ENCODE data around the gene CCSER2.

CCSER2 gene

DNA sequence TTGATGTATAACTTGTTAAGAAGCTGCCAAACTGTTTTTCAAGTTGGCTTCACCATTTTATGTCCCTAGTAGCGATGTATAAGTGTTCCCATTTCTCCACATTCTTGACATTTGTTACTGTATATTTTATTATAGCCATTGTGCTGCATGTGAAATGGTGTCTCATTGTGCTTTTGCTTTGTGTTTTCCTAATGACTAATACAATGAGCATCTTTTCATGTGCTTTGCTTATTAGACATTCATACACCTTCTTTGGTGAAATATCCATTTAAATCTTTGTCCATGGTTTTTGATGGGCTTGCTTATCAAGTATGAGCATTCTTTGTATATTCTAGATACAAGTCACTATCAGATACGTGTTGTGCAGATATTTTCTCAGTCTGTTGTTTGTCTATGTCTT lies 203.0 kb downstream of the CCSER2 start:
- ATAC-seq (replicated peaks) (no peak), DNase-seq (no peak)
- Mint-ChIP-seq H3K36me3 (ENCODE audit: insufficient read depth) (no peaks in the 10 kb centered on the region), H3K27ac (no peak overlapping the region), H3K4me3 (no peak overlapping the region), H3K4me1 (ENCODE audit: low read depth in 2 of 2) (no peaks in the 10 kb centered on the region), H3K27me3 (peaks cover 0 to 35% of the 10 kb centered on the region in 2 donors), H3K9me3 (peaks cover 0 to 4% of the 10 kb centered on the region in 2 donors)

DNA sequence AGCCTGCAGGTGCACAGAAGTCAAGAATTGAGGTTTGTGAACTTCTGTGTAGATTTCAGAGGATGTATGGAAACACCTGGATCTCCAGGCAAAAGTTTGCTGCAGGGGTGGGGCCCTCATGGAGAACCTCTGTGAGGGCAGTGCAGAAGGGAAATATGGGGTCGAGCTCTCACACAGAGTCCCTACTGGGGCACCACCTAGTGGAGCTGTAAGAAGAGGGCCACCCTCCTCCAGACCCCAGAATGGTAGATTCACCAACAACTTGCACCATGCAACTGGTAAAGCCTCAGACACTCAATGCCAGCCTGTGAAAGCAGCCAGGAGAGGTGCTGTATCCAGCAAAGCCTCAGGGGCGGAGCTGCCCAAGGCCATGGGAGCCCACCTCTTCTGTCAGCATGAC lies 205.8 kb downstream of the CCSER2 start:
- H3K4me3 Mint-ChIP-seq: no peak overlapping the region
- no peak overlapping the region for H3K27ac Mint-ChIP-seq

DNA sequence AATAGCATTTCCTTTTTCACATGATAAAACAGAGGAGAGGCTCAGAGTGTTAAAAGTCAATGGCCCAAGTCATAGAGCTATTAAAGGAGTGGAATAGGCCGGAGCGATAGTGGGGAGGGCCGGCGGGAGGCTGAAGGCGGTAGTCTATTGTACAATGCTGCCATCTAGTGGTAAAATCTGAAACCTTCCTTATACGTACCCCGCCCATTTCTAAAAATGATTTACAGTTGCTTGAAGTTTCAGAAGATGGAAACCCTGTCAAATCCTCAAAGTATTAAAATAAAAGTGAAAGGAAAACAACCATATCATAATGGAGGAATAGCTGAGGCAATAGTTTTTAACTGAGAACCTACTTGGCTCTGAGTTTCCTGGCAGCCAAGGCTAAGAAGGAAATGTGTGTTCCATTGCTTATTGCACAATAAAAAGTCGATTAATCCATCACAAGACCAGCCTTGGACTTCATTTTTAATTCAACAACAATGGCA lies 209.1 kb downstream of the CCSER2 start:
- H3K4me1 Mint-ChIP-seq (ENCODE audit: low read depth in 2 of 2): peaks cover 9 to 16% of the 10 kb centered on the region in 2 donors
- no peak overlapping the region for H3K27ac Mint-ChIP-seq
- H3K36me3 Mint-ChIP-seq (ENCODE audit: insufficient read depth): peaks cover 3% of the 10 kb centered on the region
- ATAC-seq (replicated peaks) (peak; percentile 81), DNase-seq (peak; percentile 30 to 41 (median 37))
- no peaks in the 10 kb centered on the region for H3K9me3 Mint-ChIP-seq
- no peak overlapping the region for H3K4me3 Mint-ChIP-seq
- H3K27me3 Mint-ChIP-seq: peaks cover 25 to 75% of the 10 kb centered on the region in 2 donors

More for the DNA sequence above, 205.8 kb downstream of the CCSER2 start:
- no peaks in the 10 kb centered on the region for H3K9me3 Mint-ChIP-seq
- peaks cover 5 to 42% of the 10 kb centered on the region in 2 donors for H3K27me3 Mint-ChIP-seq
- no peak for DNase-seq
- H3K36me3 Mint-ChIP-seq (ENCODE audit: insufficient read depth): no peaks in the 10 kb centered on the region
- peaks cover 3 to 6% of the 10 kb centered on the region in 2 donors for H3K4me1 Mint-ChIP-seq (ENCODE audit: low read depth in 2 of 2)
- ATAC-seq (replicated peaks): no peak

- peaks cover 30 to 75% of the 10 kb centered on the region in 2 donors for H3K27me3 Mint-ChIP-seq
- H3K4me1 Mint-ChIP-seq (ENCODE audit: low read depth in 2 of 2): peaks cover 9 to 16% of the 10 kb centered on the region in 2 donors
- no peaks in the 10 kb centered on the region for H3K9me3 Mint-ChIP-seq
- peaks cover 3% of the 10 kb centered on the region for H3K36me3 Mint-ChIP-seq (ENCODE audit: insufficient read depth)
- DNase-seq (no peak), ATAC-seq (replicated peaks) (no peak)
- no peak overlapping the region for H3K4me3 Mint-ChIP-seq
- H3K27ac Mint-ChIP-seq: no peak overlapping the region
Measured at GRCh38 chr10:84538036-84538435, 209.6 kb downstream of the CCSER2 start.

DNA sequence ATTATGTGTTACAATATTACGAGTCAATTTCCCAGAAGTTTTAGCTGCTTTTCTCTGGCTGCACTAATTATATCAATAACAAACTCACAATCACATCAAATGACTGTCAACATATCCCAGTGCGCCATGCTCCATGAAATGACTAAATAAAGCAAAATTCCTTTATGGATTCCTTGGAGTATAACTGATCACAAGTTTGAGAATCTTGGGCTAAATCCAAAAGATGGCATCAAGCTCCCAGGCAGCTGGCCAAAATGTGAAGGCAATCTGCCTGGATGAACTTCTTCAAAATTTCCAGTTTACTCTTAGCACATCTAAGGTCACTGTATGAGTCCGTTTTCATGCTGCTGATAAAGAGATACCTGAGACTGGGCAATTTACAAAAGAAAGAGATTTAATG lies 210.8 kb downstream of the CCSER2 start:
- Mint-ChIP-seq H3K4me1 (ENCODE audit: low read depth in 2 of 2) (peaks cover 9 to 16% of the 10 kb centered on the region in 2 donors), H3K4me3 (no peak overlapping the region), H3K36me3 (ENCODE audit: insufficient read depth) (peaks cover 3% of the 10 kb centered on the region), H3K27ac (no peak overlapping the region), H3K9me3 (no peaks in the 10 kb centered on the region), H3K27me3 (peaks cover 33 to 75% of the 10 kb centered on the region in 2 donors)
- no peak for ATAC-seq (replicated peaks)
- DNase-seq: no peak

GRCh38 chr10:84540022-84540616 lies 211.7 kb downstream of the CCSER2 start:
- Mint-ChIP-seq H3K9me3 (no peaks in the 10 kb centered on the region), H3K36me3 (ENCODE audit: insufficient read depth) (peaks cover 3% of the 10 kb centered on the region), H3K4me3 (peak overlapping the region in 1 of 2 donors; percentile 75), H3K27ac (no peak overlapping the region), H3K27me3 (peaks cover 33 to 73% of the 10 kb centered on the region in 2 donors), H3K4me1 (ENCODE audit: low read depth in 2 of 2) (peaks cover 9 to 16% of the 10 kb centered on the region in 2 donors)
- no peak for ATAC-seq (replicated peaks)
- DNase-seq: no peak

DNA sequence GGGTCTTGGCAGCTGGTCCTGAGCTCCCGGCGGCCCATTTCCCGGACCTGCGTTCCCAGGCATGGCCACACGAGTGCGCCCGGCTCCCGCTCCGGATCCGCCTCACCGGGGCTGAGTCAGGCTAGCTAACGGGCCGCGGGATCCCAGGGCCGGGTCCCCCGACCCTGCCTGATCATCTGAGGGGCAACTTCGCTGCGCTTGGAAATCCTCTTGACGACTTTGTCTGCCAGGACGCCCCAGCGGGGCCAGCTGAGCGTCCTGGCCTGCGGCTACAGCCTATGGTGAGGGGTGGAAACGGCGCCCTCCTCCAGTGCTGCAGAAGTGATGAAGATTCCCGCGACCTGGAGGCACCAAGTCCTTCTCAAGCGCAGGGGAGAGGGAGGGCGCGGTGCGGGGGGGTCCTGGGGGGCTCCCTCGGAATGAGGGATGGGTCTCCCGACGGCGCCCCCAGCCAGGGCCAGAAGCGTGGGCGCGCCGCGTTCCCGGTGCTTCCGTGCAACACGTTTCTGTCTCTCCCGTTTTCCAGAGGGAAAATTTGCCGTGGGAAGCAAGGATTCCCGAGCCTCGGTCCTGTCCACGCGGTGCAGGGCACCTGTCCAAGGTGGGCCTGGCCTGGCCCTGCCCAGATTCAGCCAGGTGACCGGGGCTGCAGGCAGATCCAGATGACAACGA lies 212.4 kb downstream of the CCSER2 start:
- ATAC-seq (replicated peaks): peak; percentile 77
- peak overlapping the region in 1 of 2 donors; percentile 29 for H3K27ac Mint-ChIP-seq

DNA sequence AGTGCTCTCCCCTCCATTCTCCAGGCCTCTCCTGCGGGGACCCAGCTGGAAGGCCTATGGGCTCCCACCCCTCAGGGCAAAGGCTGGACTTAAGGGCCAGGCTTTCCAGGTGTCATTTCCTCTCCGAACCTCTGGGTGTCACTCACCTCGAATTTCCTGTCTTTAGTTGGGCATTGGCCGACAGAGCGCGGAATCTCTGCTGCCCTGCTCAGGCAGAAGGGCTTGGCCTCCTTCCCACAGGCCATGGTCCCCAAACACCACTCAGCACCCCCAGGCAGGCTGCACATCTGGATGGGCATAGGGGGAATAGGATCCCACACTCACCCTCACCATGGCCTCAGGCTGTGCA lies 212.9 kb downstream of the CCSER2 start:
- Mint-ChIP-seq H3K27me3 (peaks cover 35 to 64% of the 10 kb centered on the region in 2 donors), H3K9me3 (no peaks in the 10 kb centered on the region), H3K36me3 (ENCODE audit: insufficient read depth) (peaks cover 3% of the 10 kb centered on the region), H3K4me1 (ENCODE audit: low read depth in 2 of 2) (peaks cover 9 to 16% of the 10 kb centered on the region in 2 donors), H3K4me3 (peak overlapping the region; percentile 67 to 75), H3K27ac (peak overlapping the region in 1 of 2 donors; percentile 29)
- no peak for DNase-seq
- no peak for ATAC-seq (replicated peaks)

More for the DNA sequence above, 212.4 kb downstream of the CCSER2 start:
- H3K27me3 Mint-ChIP-seq: peaks cover 33 to 67% of the 10 kb centered on the region in 2 donors
- peak; percentile 52 to 73 (median 56) for DNase-seq
- peaks cover 3% of the 10 kb centered on the region for H3K36me3 Mint-ChIP-seq (ENCODE audit: insufficient read depth)
- no peaks in the 10 kb centered on the region for H3K9me3 Mint-ChIP-seq
- H3K4me1 Mint-ChIP-seq (ENCODE audit: low read depth in 2 of 2): peaks cover 9 to 16% of the 10 kb centered on the region in 2 donors
- peak overlapping the region; percentile 67 to 75 for H3K4me3 Mint-ChIP-seq

GRCh38 chr10:84542522-84543490 lies 214.4 kb downstream of the CCSER2 start:
- H3K27me3 Mint-ChIP-seq: peaks cover 40 to 71% of the 10 kb centered on the region in 2 donors
- no peak for ATAC-seq (replicated peaks)
- peaks cover 3% of the 10 kb centered on the region for H3K36me3 Mint-ChIP-seq (ENCODE audit: insufficient read depth)

DNA sequence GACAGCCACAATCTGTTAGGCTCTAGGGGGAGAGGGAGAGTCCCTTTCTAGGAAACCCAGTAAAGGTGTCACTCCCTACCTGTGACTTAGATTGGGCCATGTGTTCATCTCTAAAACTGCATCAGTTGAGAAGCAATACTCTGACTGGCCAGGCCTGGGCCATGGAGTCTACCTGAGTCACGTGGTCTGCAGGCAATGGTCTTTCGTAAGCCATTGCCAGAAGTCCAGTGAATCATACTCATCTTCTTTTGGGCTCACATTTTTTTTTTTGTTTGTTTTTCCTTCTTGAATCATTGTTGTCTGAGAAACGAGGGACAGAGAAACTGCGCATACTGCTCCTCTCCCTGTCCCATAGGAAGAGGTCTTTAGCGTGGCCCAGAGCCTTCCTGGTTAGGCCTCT lies 215.6 kb downstream of the CCSER2 start:
- Mint-ChIP-seq H3K4me1 (ENCODE audit: low read depth in 2 of 2) (peaks cover 6 to 9% of the 10 kb centered on the region in 2 donors), H3K36me3 (ENCODE audit: insufficient read depth) (peaks cover 3% of the 10 kb centered on the region), H3K27me3 (peaks cover 46 to 77% of the 10 kb centered on the region in 2 donors), H3K9me3 (no peaks in the 10 kb centered on the region), H3K4me3 (no peak overlapping the region), H3K27ac (no peak overlapping the region)
- ATAC-seq (replicated peaks) (no peak), DNase-seq (no peak)

More at GRCh38 chr10:84542522-84543490, 214.4 kb downstream of the CCSER2 start:
- no peak for DNase-seq
- Mint-ChIP-seq H3K4me3 (no peak overlapping the region), H3K4me1 (ENCODE audit: low read depth in 2 of 2) (peaks cover 6 to 9% of the 10 kb centered on the region in 2 donors), H3K27ac (no peak overlapping the region), H3K9me3 (no peaks in the 10 kb centered on the region)

DNA sequence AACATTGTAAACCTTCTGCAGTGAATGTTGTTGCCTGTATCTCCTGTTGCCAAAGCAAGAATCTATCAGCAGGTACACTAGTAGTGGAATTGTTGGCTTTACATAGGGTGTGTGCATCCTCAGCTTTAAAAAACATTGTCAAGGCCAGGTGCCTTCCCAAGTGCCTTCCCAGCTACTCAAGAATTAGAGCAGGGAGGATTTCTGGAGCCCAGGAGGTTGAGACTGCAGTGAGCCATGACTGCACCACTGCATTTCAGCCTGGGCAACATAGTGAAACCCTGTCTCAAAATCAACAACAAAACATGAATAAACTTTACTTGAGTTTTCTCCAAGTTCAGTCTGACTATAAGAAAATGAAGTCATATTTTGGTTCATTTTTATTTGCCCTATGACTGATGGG lies 217.3 kb downstream of the CCSER2 start:
- Mint-ChIP-seq H3K9me3 (no peaks in the 10 kb centered on the region), H3K27ac (no peak overlapping the region), H3K4me3 (no peak overlapping the region), H3K4me1 (ENCODE audit: low read depth in 2 of 2) (peaks cover 4 to 7% of the 10 kb centered on the region in 2 donors), H3K27me3 (peaks cover 46 to 77% of the 10 kb centered on the region in 2 donors), H3K36me3 (ENCODE audit: insufficient read depth) (peaks cover 3% of the 10 kb centered on the region)
- DNase-seq (no peak), ATAC-seq (replicated peaks) (no peak)

DNA sequence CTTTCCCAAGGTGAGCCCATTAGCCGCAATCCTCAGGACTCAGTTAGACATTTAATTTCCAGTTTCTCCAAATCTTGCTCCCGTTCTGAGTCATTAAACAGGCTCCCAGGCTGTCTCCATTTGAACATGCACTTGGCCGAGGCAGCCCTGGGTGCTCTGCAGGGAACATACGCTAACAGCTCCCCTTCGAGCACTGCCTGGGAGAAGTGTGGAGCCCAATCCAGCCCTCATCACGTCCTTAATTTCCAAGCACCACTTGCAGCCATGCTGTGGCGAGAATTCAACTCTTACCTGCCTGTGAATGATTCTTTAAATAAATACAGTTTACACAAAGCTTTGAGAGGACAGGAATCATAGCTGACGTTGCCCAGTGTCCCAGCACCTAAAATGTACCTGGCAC lies 218.2 kb downstream of the CCSER2 start:
- H3K4me3 Mint-ChIP-seq: no peak overlapping the region
- peaks cover 46 to 73% of the 10 kb centered on the region in 2 donors for H3K27me3 Mint-ChIP-seq
- H3K27ac Mint-ChIP-seq: no peak overlapping the region
- H3K9me3 Mint-ChIP-seq: no peaks in the 10 kb centered on the region
- no peaks in the 10 kb centered on the region for H3K4me1 Mint-ChIP-seq (ENCODE audit: low read depth in 2 of 2)
- ATAC-seq (replicated peaks): no peak
- H3K36me3 Mint-ChIP-seq (ENCODE audit: insufficient read depth): no peaks in the 10 kb centered on the region
- DNase-seq: no peak

GRCh38 chr10:84547616-84548015 lies 219.2 kb downstream of the CCSER2 start:
- Mint-ChIP-seq H3K4me3 (no peak overlapping the region), H3K9me3 (no peaks in the 10 kb centered on the region), H3K27ac (no peak overlapping the region), H3K36me3 (ENCODE audit: insufficient read depth) (no peaks in the 10 kb centered on the region), H3K4me1 (ENCODE audit: low read depth in 2 of 2) (no peaks in the 10 kb centered on the region), H3K27me3 (peaks cover 38 to 63% of the 10 kb centered on the region in 2 donors)
- ATAC-seq (replicated peaks) (no peak), DNase-seq (no peak)
